Measurements from ENCODE around the gene DNAH2.

Gene DNAH2

GRCh38 chr17:7818746-7819645 lies 101.5 kb downstream of the DNAH2 start:
- H3K9me3 ChIP-seq (ENCODE audit: control insufficient read depth, insufficient read depth, low read length), result no peaks in the 10 kb centered on the region
- no peak overlapping the region for H3K9ac ChIP-seq (ENCODE audit: low read depth, low read length)
- no peaks in the 10 kb centered on the region for H3K36me3 ChIP-seq (ENCODE audit: control insufficient read depth, insufficient read depth, low read length)
- no peak overlapping the region for H3K4me3 ChIP-seq (ENCODE audit: low read depth, low read length)
- peaks cover 8% of the 10 kb centered on the region for H3K27me3 ChIP-seq (ENCODE audit: control insufficient read depth, insufficient read depth, low read length)
- no peaks in the 10 kb centered on the region for H3K4me1 ChIP-seq (ENCODE audit: control insufficient read depth, insufficient read depth, low read length)

GRCh38 chr17:7820231-7820630 lies 102.7 kb downstream of the DNAH2 start:
- Histone ChIP-seq H3K4me1 (ENCODE audit: control insufficient read depth, insufficient read depth, low read length) (no peaks in the 10 kb centered on the region), H3K9ac (ENCODE audit: low read depth, low read length) (no peak overlapping the region), H3K36me3 (ENCODE audit: control insufficient read depth, insufficient read depth, low read length) (no peaks in the 10 kb centered on the region), H3K27me3 (ENCODE audit: control insufficient read depth, insufficient read depth, low read length) (peaks cover 20% of the 10 kb centered on the region), H3K4me3 (ENCODE audit: low read depth, low read length) (no peak overlapping the region), H3K9me3 (ENCODE audit: control insufficient read depth, insufficient read depth, low read length) (no peaks in the 10 kb centered on the region)

GRCh38 chr17:7822126-7822525 lies 104.6 kb downstream of the DNAH2 start:
- Histone ChIP-seq H3K4me1 (ENCODE audit: control insufficient read depth, insufficient read depth, low read length) (no peaks in the 10 kb centered on the region), H3K9me3 (ENCODE audit: control insufficient read depth, insufficient read depth, low read length) (no peaks in the 10 kb centered on the region), H3K4me3 (ENCODE audit: low read depth, low read length) (no peak overlapping the region), H3K36me3 (ENCODE audit: control insufficient read depth, insufficient read depth, low read length) (no peaks in the 10 kb centered on the region), H3K9ac (ENCODE audit: low read depth, low read length) (no peak overlapping the region), H3K27me3 (ENCODE audit: control insufficient read depth, insufficient read depth, low read length) (peaks cover 25% of the 10 kb centered on the region)

GRCh38 chr17:7823581-7824001 lies 106.0 kb downstream of the DNAH2 start:
- no peak overlapping the region for H3K4me3 ChIP-seq (ENCODE audit: low read depth, low read length)
- peaks cover 25% of the 10 kb centered on the region for H3K27me3 ChIP-seq (ENCODE audit: control insufficient read depth, insufficient read depth, low read length)
- no peaks in the 10 kb centered on the region for H3K9me3 ChIP-seq (ENCODE audit: control insufficient read depth, insufficient read depth, low read length)
- no peak overlapping the region for H3K9ac ChIP-seq (ENCODE audit: low read depth, low read length)
- H3K36me3 ChIP-seq (ENCODE audit: control insufficient read depth, insufficient read depth, low read length), result no peaks in the 10 kb centered on the region
- H3K4me1 ChIP-seq (ENCODE audit: control insufficient read depth, insufficient read depth, low read length), result no peaks in the 10 kb centered on the region

GRCh38 chr17:7824021-7824924 lies 106.7 kb downstream of the DNAH2 start:
- Histone ChIP-seq H3K4me1 (ENCODE audit: control insufficient read depth, insufficient read depth, low read length) (no peaks in the 10 kb centered on the region), H3K36me3 (ENCODE audit: control insufficient read depth, insufficient read depth, low read length) (no peaks in the 10 kb centered on the region), H3K9me3 (ENCODE audit: control insufficient read depth, insufficient read depth, low read length) (no peaks in the 10 kb centered on the region), H3K9ac (ENCODE audit: low read depth, low read length) (no peak overlapping the region), H3K27me3 (ENCODE audit: control insufficient read depth, insufficient read depth, low read length) (peaks cover 27% of the 10 kb centered on the region), H3K4me3 (ENCODE audit: low read depth, low read length) (no peak overlapping the region)

- Histone ChIP-seq H3K4me3 (ENCODE audit: low read depth, low read length) (no peak overlapping the region), H3K36me3 (ENCODE audit: control insufficient read depth, insufficient read depth, low read length) (no peaks in the 10 kb centered on the region), H3K27me3 (ENCODE audit: control insufficient read depth, insufficient read depth, low read length) (peaks cover 33% of the 10 kb centered on the region), H3K9me3 (ENCODE audit: control insufficient read depth, insufficient read depth, low read length) (no peaks in the 10 kb centered on the region), H3K4me1 (ENCODE audit: control insufficient read depth, insufficient read depth, low read length) (no peaks in the 10 kb centered on the region), H3K9ac (ENCODE audit: low read depth, low read length) (no peak overlapping the region)
Measured at GRCh38 chr17:7825206-7825990, 107.9 kb downstream of the DNAH2 start.

GRCh38 chr17:7830616-7831015 lies 113.1 kb downstream of the DNAH2 start:
- peaks cover 5% of the 10 kb centered on the region for H3K4me1 ChIP-seq (ENCODE audit: control insufficient read depth, insufficient read depth, low read length)
- H3K9ac ChIP-seq (ENCODE audit: low read depth, low read length), result no peak overlapping the region
- H3K27me3 ChIP-seq (ENCODE audit: control insufficient read depth, insufficient read depth, low read length), result peaks cover 41% of the 10 kb centered on the region
- no peak overlapping the region for H3K4me3 ChIP-seq (ENCODE audit: low read depth, low read length)
- H3K9me3 ChIP-seq (ENCODE audit: control insufficient read depth, insufficient read depth, low read length), result no peaks in the 10 kb centered on the region
- no peaks in the 10 kb centered on the region for H3K36me3 ChIP-seq (ENCODE audit: control insufficient read depth, insufficient read depth, low read length)

GRCh38 chr17:7831233-7831632 lies 113.7 kb downstream of the DNAH2 start:
- Histone ChIP-seq H3K4me3 (ENCODE audit: low read depth, low read length) (no peak overlapping the region), H3K4me1 (ENCODE audit: control insufficient read depth, insufficient read depth, low read length) (peaks cover 5% of the 10 kb centered on the region), H3K9me3 (ENCODE audit: control insufficient read depth, insufficient read depth, low read length) (no peaks in the 10 kb centered on the region), H3K9ac (ENCODE audit: low read depth, low read length) (no peak overlapping the region), H3K27me3 (ENCODE audit: control insufficient read depth, insufficient read depth, low read length) (peaks cover 39% of the 10 kb centered on the region), H3K36me3 (ENCODE audit: control insufficient read depth, insufficient read depth, low read length) (no peaks in the 10 kb centered on the region)

- H3K9ac ChIP-seq (ENCODE audit: low read depth, low read length), result no peak overlapping the region
- peaks cover 5% of the 10 kb centered on the region for H3K4me1 ChIP-seq (ENCODE audit: control insufficient read depth, insufficient read depth, low read length)
- H3K4me3 ChIP-seq (ENCODE audit: low read depth, low read length), result no peak overlapping the region
- no peaks in the 10 kb centered on the region for H3K9me3 ChIP-seq (ENCODE audit: control insufficient read depth, insufficient read depth, low read length)
- H3K27me3 ChIP-seq (ENCODE audit: control insufficient read depth, insufficient read depth, low read length), result peaks cover 39% of the 10 kb centered on the region
- H3K36me3 ChIP-seq (ENCODE audit: control insufficient read depth, insufficient read depth, low read length), result no peaks in the 10 kb centered on the region
Measured at GRCh38 chr17:7832431-7832830, 114.9 kb downstream of the DNAH2 start.

GRCh38 chr17:7833011-7833794 lies 115.7 kb downstream of the DNAH2 start:
- H3K36me3 ChIP-seq (ENCODE audit: control insufficient read depth, insufficient read depth, low read length), result no peaks in the 10 kb centered on the region
- H3K27me3 ChIP-seq (ENCODE audit: control insufficient read depth, insufficient read depth, low read length), result peaks cover 39% of the 10 kb centered on the region
- H3K9me3 ChIP-seq (ENCODE audit: control insufficient read depth, insufficient read depth, low read length), result no peaks in the 10 kb centered on the region
- H3K4me3 ChIP-seq (ENCODE audit: low read depth, low read length), result peak overlapping the region; percentile 64
- H3K9ac ChIP-seq (ENCODE audit: low read depth, low read length), result no peak overlapping the region
- H3K4me1 ChIP-seq (ENCODE audit: control insufficient read depth, insufficient read depth, low read length), result peaks cover 5% of the 10 kb centered on the region

All from iPS-15b (cell line).